PC-9 (cell line): ENCODE data around the gene ITSN1.

Experiments used
- EZH2 ChIP-seq: fragments of 200-600 bp; sonication (generic); IDR thresholded peaks from 2 replicates; pipeline ENCODE4 v1.8.0; 2017; ENCODE audit warnings: antibody characterized with exemption, low read depth
- TF ChIP-seq, protein P1 (sequence below): fragments of 200-600 bp; sonication (generic); conservative IDR thresholded peaks from 2 replicates; pipeline ENCODE4 v1.6.1; 2017; ENCODE audit warnings: mixed run types, antibody characterized with exemption, mild to moderate bottlenecking, moderate library complexity

DNA sequence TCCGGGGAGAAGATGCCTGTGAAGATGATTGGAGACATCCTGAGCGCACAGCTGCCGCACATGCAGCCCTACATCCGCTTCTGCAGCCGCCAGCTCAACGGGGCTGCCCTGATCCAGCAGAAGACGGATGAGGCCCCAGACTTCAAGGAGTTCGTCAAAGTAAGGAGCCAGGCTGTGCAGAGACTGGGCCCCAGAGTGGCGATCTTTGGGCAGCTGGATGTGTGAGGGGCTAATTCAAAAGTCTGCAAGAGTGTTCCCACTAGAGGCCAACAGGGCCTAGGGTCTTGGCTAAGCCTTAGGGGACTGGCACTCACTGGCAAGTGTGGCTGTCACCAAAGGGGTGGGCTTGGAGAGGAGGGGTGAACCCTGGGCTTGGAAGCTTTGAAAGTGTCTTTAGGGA, 222.9 kb downstream of the ITSN1 start:
- TF ChIP-seq, protein P1, sequence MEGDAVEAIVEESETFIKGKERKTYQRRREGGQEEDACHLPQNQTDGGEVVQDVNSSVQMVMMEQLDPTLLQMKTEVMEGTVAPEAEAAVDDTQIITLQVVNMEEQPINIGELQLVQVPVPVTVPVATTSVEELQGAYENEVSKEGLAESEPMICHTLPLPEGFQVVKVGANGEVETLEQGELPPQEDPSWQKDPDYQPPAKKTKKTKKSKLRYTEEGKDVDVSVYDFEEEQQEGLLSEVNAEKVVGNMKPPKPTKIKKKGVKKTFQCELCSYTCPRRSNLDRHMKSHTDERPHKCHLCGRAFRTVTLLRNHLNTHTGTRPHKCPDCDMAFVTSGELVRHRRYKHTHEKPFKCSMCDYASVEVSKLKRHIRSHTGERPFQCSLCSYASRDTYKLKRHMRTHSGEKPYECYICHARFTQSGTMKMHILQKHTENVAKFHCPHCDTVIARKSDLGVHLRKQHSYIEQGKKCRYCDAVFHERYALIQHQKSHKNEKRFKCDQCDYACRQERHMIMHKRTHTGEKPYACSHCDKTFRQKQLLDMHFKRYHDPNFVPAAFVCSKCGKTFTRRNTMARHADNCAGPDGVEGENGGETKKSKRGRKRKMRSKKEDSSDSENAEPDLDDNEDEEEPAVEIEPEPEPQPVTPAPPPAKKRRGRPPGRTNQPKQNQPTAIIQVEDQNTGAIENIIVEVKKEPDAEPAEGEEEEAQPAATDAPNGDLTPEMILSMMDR = no peak
- TF ChIP-seq EZH2 = no peak
